Upper lobe of right lung (tissue), 1 donor: ENCODE measurements around the gene TTLL1. TPM values are rescaled to one million over a fixed set of nuclear protein-coding genes. Genes with fewer than 3 reads are reported as not detected.

Experiments
- ATAC-seq: fragments of 200-7000 bp; cut with Tn5 transposase; one replicate; pipeline ENCODE4 v1.9.1; 2020; ENCODE audit warnings: mild to moderate bottlenecking, moderate library complexity
- DNase-seq: peaks from one replicate; pipeline ENCODE4 v3.0.0-alpha.2; 2020
- H3K27ac ChIP-seq: fragments of 200-600 bp; one replicate; pipeline ENCODE4 v1.8.0; 2022
- H3K27me3 ChIP-seq: fragments of 200-600 bp; one replicate; pipeline ENCODE4 v1.8.0; 2022; ENCODE audit warnings: mild to moderate bottlenecking
- H3K36me3 ChIP-seq: fragments of 200-600 bp; one replicate; pipeline ENCODE4 v1.8.0; 2022
- H3K4me1 ChIP-seq: fragments of 200-600 bp; one replicate; pipeline ENCODE4 v1.8.0; 2022
- H3K4me3 ChIP-seq: fragments of 200-600 bp; one replicate; pipeline ENCODE4 v1.8.0; 2022; ENCODE audit warnings: mild to moderate bottlenecking
- H3K9me3 ChIP-seq: fragments of 200-600 bp; one replicate; pipeline ENCODE4 v1.8.0; 2022
- intact Hi-C: fragments of 100-400 bp; cut with DNase I; formaldehyde crosslinking; loops from one replicate; pipeline ENCODE4 v1.11.0; 2022
- total RNA-seq: library from RNA; stranded (reverse); fragmentation: NEBNext Ultra II Directional; extraction: Animal tissue kit (Norgen Biotek cat#: 25700); gene quantifications from one replicate; pipeline ENCODE4 v1.2.1, GENCODE V29; 2021
- TF ChIP-seq, protein P1 (sequence below): fragments of 200-600 bp; IDR thresholded peaks from one replicate; pipeline ENCODE4 v1.8.0; 2022; ENCODE audit warnings: antibody characterized with exemption
- donor health status: DM: no; HTN: yes; CAD: no; lungs with severe emphysema.

TTLL1 gene
- total RNA-seq, 1 donor from 2014 or later, result 5.1 TPM

DNA sequence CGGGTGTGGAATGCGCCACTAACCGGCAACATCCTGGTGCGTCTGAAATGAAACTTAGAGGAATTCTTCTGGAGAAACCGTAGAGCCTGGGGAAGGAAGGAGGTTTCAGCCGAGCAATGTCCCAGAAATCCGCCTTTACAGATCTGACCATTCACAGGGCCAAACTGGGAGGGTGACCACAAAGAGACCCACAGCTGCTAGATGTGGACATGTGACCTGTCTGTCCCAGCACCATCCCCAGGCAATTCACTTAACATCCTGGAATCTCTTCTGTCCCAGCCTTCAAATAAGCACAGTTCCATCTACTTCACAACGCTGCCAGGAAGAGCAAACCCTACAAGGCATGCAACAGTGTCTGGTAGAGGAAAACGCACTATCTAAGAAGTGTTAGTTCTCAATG is 44.2 kb upstream of the TTLL1 start:
- H3K27ac ChIP-seq, result no peak overlapping the region
- no peaks in the 10 kb centered on the region for H3K9me3 ChIP-seq
- H3K4me3 ChIP-seq, result no peak overlapping the region
- intact Hi-C loops, result no loop called here
- H3K36me3 ChIP-seq, result peaks cover 50% of the 10 kb centered on the region
- TF ChIP-seq, protein P1, sequence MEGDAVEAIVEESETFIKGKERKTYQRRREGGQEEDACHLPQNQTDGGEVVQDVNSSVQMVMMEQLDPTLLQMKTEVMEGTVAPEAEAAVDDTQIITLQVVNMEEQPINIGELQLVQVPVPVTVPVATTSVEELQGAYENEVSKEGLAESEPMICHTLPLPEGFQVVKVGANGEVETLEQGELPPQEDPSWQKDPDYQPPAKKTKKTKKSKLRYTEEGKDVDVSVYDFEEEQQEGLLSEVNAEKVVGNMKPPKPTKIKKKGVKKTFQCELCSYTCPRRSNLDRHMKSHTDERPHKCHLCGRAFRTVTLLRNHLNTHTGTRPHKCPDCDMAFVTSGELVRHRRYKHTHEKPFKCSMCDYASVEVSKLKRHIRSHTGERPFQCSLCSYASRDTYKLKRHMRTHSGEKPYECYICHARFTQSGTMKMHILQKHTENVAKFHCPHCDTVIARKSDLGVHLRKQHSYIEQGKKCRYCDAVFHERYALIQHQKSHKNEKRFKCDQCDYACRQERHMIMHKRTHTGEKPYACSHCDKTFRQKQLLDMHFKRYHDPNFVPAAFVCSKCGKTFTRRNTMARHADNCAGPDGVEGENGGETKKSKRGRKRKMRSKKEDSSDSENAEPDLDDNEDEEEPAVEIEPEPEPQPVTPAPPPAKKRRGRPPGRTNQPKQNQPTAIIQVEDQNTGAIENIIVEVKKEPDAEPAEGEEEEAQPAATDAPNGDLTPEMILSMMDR, result no peak
- H3K4me1 ChIP-seq, result peaks cover 20% of the 10 kb centered on the region
- no peak for DNase-seq
- H3K27me3 ChIP-seq, result no peaks in the 10 kb centered on the region
- ATAC-seq, result no peak

DNA sequence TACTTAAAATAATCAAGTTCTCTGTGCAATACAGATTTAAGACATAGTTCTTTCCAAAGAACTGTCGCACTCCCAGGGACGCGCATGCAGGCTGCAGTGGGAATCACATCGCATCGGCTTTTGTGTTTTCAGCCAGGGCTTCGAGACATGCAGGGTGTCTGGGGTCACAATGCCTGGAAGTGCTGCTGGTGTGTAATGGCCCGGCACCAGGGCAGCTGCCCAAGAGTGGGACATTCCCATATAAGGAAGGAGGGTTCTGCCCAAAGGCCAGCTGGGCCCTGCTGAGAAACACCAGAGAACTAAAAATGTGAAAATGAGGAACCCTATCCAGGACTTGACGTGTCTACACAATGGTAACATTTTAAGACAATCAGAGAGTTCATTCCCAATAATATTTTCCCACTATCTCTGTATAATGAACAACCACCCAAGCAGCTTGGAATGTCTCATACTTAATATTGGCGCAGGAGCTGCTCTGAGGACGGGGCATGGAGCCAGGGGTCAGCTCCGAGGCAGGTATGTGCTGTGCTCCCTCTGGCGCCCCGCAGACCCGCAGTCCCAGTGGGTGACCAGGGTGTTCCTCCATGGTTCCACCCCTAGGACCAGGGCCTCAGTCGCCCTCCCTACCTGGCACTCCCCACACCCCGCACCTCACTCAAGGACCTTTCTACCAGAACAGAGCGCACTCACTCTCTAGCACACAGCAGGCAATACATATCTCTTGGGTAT is 42.7 kb upstream of the TTLL1 start:
- H3K27ac ChIP-seq, result no peak overlapping the region
- TF ChIP-seq, protein P1, result no peak
- no peaks in the 10 kb centered on the region for H3K9me3 ChIP-seq
- H3K4me3 ChIP-seq, result no peak overlapping the region
- intact Hi-C loops, result no loop called here
- no peaks in the 10 kb centered on the region for H3K27me3 ChIP-seq
- peaks cover 36% of the 10 kb centered on the region for H3K36me3 ChIP-seq
- peaks cover 21% of the 10 kb centered on the region for H3K4me1 ChIP-seq
- ATAC-seq (no peak), DNase-seq (no peak)

DNA sequence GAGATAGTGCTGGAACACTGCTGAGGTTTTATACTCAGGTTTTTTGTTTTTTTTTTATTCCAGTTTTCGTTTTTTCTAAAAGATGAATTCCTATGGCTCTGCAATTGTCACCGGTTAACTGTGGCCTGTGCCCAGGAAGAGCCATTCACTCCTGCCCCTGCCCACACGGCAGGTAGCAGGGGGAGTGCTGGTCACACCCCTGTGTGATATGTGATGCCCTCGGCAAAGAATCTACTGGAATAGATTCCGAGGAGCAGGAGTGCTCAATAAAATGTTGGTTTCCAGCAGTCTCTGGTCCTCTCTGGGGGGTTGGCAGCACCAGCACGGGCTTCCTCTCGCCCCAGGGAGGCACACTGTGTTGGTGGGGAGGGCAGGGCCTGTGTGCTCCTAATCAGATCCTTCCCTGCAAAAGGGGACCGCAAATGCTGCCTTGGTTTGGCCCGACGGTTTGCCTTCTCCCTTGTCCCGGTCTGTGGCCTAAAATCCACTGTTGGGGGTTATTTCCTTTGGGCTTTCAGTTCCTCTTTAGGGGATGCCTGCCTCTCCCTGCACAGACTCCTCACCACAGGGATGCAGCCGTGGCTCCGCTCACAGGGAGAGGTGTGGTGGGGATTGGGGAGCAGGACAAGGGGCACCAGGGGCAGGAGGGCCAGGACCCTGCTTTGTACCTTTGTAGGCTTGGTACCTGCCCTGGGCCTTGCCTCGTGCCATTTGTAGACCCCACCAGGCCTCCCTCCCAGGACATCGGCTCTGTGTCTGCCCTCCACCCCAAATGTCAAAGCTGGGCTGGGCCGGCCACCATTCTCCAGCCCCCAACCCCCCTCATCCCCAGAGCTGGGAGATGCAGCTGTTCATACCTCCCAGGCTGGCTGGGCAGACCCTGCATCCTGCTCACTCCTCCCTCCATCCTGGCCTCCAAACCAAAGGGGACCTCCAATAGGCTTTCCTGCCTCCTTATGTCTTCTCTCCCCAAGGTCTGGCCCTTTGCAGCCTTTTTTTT is 40.5 kb upstream of the TTLL1 start:
- intact Hi-C loops, result no loop called here
- ATAC-seq, result peak; percentile 5

DNA sequence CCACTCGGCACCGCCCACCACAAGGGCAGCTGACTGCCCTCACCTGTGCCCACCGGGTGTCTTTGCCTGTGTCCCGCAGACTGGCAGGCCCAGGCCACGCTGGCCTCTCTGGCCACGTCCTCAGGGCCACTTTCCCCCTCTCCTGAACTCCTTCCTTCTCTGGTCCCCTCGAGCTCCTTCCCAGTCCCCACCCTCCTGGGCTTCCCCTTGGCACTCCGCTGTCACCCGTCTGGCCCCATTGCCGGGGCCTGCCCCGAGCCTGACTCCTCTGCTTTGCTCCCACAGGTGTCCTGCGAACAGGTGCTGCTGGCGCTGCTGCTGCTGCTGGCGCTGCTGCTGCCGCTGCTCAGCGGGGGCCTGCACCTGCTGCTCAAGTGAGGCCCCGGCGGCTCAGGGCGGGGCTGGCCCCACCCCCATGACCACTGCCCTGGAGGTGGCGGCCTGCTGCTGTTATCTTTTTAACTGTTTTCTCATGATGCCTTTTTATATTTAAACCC is 39.8 kb upstream of the TTLL1 start:
- H3K4me3 ChIP-seq, result no peak overlapping the region
- TF ChIP-seq, protein P1, result no peak
- H3K4me1 ChIP-seq, result peaks cover 9% of the 10 kb centered on the region
- peak; percentile 18 for ATAC-seq
- H3K36me3 ChIP-seq, result peaks cover 15% of the 10 kb centered on the region
- H3K27ac ChIP-seq, result no peak overlapping the region
- intact Hi-C loops, result no loop called here
- no peaks in the 10 kb centered on the region for H3K27me3 ChIP-seq
- no peaks in the 10 kb centered on the region for H3K9me3 ChIP-seq
- no peak for DNase-seq

More for the DNA sequence above, 40.5 kb upstream of the TTLL1 start:
- H3K4me1 ChIP-seq, result peaks cover 9% of the 10 kb centered on the region
- TF ChIP-seq, protein P1, result no peak
- peaks cover 23% of the 10 kb centered on the region for H3K36me3 ChIP-seq
- no peaks in the 10 kb centered on the region for H3K27me3 ChIP-seq
- H3K27ac ChIP-seq, result no peak overlapping the region
- H3K9me3 ChIP-seq, result no peaks in the 10 kb centered on the region
- no peak overlapping the region for H3K4me3 ChIP-seq
- no peak for DNase-seq

DNA sequence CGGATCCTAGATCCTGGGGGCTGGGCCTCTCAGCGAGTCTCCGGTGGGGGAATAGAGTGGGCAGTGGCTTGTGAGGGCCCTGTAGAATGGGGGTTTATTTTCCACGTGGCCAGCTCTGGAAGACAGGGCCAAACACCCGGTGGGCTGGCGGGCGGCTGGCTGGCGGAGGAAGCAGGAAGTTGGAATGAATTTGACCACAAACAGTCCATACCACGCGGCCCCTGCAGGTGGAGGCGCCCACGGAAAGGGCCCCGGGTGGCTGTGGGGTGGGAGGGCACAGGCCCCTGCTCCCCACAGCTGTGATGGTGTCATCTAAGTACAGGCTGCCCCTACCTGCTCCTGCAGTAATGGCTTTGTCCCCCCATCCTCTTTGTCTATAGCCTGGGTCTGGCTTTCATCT is 38.9 kb upstream of the TTLL1 start:
- H3K27ac ChIP-seq, result no peak overlapping the region

More for the DNA sequence above, 38.9 kb upstream of the TTLL1 start:
- TF ChIP-seq, protein P1, result no peak
- DNase-seq (no peak), ATAC-seq (no peak)
- intact Hi-C loops, result no loop called here
- H3K27me3 ChIP-seq, result no peaks in the 10 kb centered on the region
- no peaks in the 10 kb centered on the region for H3K9me3 ChIP-seq
- no peak overlapping the region for H3K4me3 ChIP-seq
- H3K4me1 ChIP-seq, result peaks cover 9% of the 10 kb centered on the region
- H3K36me3 ChIP-seq, result peaks cover 11% of the 10 kb centered on the region
